Activated T-helper 1 cell treated with Interleukin-2 at 50 U/mL for 16 hours (primary cell): Measurements from ENCODE around the gene PNPLA3.

Experiments
- DNase-seq: peaks from one replicate; pipeline ENCODE4 v3.0.0-alpha.2; 2020; ENCODE audit warnings: low read depth

PNPLA3 gene

GRCh38 chr22:43994416-43994815 is 70.8 kb downstream of the PNPLA3 start:
- DNase-seq: no peak

- DNase-seq: no peak
Observed at GRCh38 chr22:43995057-43995685, 71.6 kb downstream of the PNPLA3 start.

DNA sequence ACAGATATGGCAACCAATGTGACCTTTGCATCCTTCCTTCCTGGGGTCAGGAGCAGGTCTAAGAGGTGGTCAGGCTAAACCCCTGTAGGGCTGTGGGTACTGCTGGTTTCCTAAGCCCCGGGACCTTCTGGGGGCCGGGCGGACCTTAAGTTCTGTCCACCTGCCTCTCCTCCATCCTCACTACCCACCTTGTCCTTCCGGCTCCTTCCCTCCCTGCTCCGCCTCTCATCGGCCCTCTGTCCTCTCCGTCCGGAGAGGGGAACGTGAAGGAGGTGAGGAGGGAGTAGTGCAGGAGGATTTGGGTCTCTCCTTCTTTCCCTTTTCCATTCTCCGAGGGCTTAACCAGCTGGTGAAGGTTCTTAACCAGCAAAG is 72.2 kb downstream of the PNPLA3 start:
- DNase-seq: no peak

DNA sequence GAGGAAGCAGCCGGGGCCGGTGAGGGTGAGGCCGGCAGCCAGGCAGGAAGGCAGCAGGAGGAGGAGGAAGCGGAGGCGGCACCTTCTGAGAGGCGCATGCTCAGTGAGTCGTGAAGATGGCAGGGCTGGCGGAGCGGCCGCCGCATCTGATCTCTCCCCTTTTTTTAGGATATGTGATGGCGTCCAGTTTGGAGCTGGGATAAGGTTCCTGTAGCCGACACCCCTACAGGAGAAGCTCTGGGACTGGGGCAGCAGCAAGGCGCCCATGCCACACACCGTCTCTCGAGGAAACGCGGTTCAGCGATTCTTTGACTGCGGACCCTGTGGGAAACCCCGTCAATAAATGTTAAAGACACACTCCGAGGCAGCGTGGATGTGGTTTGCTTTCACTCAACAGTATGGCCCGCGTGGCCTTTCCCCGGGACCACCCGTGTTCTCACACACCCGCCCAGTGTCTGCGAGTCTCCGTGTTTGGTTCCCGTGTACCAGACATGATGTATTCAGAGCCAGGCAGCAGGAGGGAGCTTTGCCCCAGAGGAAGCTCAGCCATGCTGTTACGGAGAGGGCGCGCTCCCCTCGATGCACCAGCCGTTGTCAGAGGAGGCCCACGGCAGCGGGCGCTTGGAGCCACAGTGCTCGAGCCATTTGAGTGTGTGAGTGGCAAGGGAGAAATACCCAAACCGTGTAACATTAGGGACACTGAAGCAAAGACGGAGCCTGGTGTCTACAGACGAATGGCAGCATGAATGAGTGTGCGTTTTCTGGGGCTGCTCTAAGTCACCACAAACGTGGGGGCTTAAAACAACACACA is 72.8 kb downstream of the PNPLA3 start:
- DNase-seq: peak; percentile 61

- DNase-seq: no peak
Observed at GRCh38 chr22:43996981-43997265, 73.3 kb downstream of the PNPLA3 start.
